ENCODE results near the gene TXK. TPM values are rescaled to one million over a fixed set of nuclear protein-coding genes. Genes with fewer than 3 reads are reported as not detected.

Gene TXK
- total and polyA plus RNA-seq, 2 of the 13 experiments (the other 11 are each of a cell fraction or from before 2014, with no cell fraction given) = not detected

GRCh38 chr4:48042979-48043461 lies 91.0 kb downstream of the TXK start (continued):
- TF ChIP-seq, protein P1, sequence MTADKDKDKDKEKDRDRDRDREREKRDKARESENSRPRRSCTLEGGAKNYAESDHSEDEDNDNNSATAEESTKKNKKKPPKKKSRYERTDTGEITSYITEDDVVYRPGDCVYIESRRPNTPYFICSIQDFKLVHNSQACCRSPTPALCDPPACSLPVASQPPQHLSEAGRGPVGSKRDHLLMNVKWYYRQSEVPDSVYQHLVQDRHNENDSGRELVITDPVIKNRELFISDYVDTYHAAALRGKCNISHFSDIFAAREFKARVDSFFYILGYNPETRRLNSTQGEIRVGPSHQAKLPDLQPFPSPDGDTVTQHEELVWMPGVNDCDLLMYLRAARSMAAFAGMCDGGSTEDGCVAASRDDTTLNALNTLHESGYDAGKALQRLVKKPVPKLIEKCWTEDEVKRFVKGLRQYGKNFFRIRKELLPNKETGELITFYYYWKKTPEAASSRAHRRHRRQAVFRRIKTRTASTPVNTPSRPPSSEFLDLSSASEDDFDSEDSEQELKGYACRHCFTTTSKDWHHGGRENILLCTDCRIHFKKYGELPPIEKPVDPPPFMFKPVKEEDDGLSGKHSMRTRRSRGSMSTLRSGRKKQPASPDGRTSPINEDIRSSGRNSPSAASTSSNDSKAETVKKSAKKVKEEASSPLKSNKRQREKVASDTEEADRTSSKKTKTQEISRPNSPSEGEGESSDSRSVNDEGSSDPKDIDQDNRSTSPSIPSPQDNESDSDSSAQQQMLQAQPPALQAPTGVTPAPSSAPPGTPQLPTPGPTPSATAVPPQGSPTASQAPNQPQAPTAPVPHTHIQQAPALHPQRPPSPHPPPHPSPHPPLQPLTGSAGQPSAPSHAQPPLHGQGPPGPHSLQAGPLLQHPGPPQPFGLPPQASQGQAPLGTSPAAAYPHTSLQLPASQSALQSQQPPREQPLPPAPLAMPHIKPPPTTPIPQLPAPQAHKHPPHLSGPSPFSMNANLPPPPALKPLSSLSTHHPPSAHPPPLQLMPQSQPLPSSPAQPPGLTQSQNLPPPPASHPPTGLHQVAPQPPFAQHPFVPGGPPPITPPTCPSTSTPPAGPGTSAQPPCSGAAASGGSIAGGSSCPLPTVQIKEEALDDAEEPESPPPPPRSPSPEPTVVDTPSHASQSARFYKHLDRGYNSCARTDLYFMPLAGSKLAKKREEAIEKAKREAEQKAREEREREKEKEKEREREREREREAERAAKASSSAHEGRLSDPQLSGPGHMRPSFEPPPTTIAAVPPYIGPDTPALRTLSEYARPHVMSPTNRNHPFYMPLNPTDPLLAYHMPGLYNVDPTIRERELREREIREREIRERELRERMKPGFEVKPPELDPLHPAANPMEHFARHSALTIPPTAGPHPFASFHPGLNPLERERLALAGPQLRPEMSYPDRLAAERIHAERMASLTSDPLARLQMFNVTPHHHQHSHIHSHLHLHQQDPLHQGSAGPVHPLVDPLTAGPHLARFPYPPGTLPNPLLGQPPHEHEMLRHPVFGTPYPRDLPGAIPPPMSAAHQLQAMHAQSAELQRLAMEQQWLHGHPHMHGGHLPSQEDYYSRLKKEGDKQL (CRISPR knock-in tag; IDR thresholded peaks at IDR 0.05; ENCODE audit: low read depth) = no peak
- TF ChIP-seq ZNF776 (CRISPR knock-in tag; IDR thresholded peaks at IDR 0.05) = 0 out of 2 replicates have a peak, but pooled peaks have one; percentile 61
- 0 out of 2 replicates have a peak, but pooled peaks have one; percentile 60 for TF ChIP-seq ZNF670 (CRISPR knock-in tag; IDR thresholded peaks at IDR 0.05; ENCODE audit: borderline replicate concordance)
- no peak for TF ChIP-seq LBX2 (CRISPR knock-in tag; IDR thresholded peaks at IDR 0.05; ENCODE audit: borderline replicate concordance)
- no peak for TF ChIP-seq CEBPZ (IDR thresholded peaks at IDR 0.05; ENCODE audit: low read length)
- peak; percentile 23; the same call in 1 of the 2 replicates for TF ChIP-seq NR2F6 (IDR thresholded peaks at IDR 0.05)
- TF ChIP-seq NR2F6 (CRISPR knock-in tag; IDR thresholded peaks at IDR 0.05) = peak; percentile 45; the same call in 1 of the 2 replicates
- peak; percentile 87; the same call in 1 of the 2 replicates for TF ChIP-seq FOXJ3 (CRISPR knock-in tag; IDR thresholded peaks at IDR 0.05; ENCODE audit: borderline replicate concordance)
- TF ChIP-seq ZBTB40 (IDR thresholded peaks at IDR 0.05) = no peak
- no peak; the same call in 1 of the 2 replicates for TF ChIP-seq ZBTB40 (CRISPR knock-in tag; IDR thresholded peaks at IDR 0.05)

Data from HepG2 (cell line).